Natural killer cell treated with Interleukin-12 subunit alpha and Interleukin-12 subunit beta and Interleukin-15 and Interleukin-18, amount 100 ng/mL, for 72 hours (primary cell): ENCODE results near the gene UXS1. TPM values are rescaled to one million over a fixed set of nuclear protein-coding genes. Genes with fewer than 3 reads are reported as not detected.
A peak's percentile ranks its signal among the peaks of the same experiment; 100 is the strongest.

Source experiments
- ATAC-seq, 2 donors: fragments of 150-1000 bp; cut with Tn5 transposase in 1 of 2; sonication (Bioruptor Pico), chemical (Tn5 transposase) in 1 of 2; 2 replicates each; pipeline ENCODE4 v1.10.0; 2021
- DNase-seq: peaks from one replicate; pipeline ENCODE4 v3.0.0; 2022; ENCODE audit warnings: low spot score
- H3K27ac Mint-ChIP-seq, 2 donors: 1 replicate in 1 of 2; 2 replicates in 1 of 2; pipeline ENCODE4 v1.8.0; 2022; ENCODE audit warnings: mixed read lengths in 2 of 2, mild to moderate bottlenecking in 1 of 2, moderate library complexity in 1 of 2
- H3K27me3 Mint-ChIP-seq, 2 donors: 1 replicate in 1 of 2; 2 replicates in 1 of 2; pipeline ENCODE4 v1.8.0; 2022; ENCODE audit warnings: mixed read lengths in 2 of 2
- H3K36me3 Mint-ChIP-seq: one replicate; pipeline ENCODE4 v1.8.0; 2022; ENCODE audit warnings: mixed read lengths
- H3K4me1 Mint-ChIP-seq, 2 donors: 1 replicate in 1 of 2; 2 replicates in 1 of 2; pipeline ENCODE4 v1.8.0; 2022; ENCODE audit warnings: low read depth in 2 of 2, mixed read lengths in 2 of 2, mild to moderate bottlenecking in 1 of 2
- H3K4me3 Mint-ChIP-seq: one replicate; pipeline ENCODE4 v1.8.0; 2022; ENCODE audit warnings: mixed read lengths
- H3K9me3 Mint-ChIP-seq: 2 replicates; pipeline ENCODE4 v1.8.0; 2022; ENCODE audit warnings: mixed read lengths
- total RNA-seq, 2 donors: library from RNA; stranded (reverse); gene quantifications; one replicate each; pipeline ENCODE4 v1.2.3, GENCODE V29; 2022

The UXS1 gene
- total RNA-seq, 2 donors from 2014 or later, result 104 to 116 TPM

- Mint-ChIP-seq H3K36me3 (no peaks in the 10 kb centered on the region), H3K27me3 (peaks cover 0 to 2% of the 10 kb centered on the region in 2 donors), H3K9me3 (no peaks in the 10 kb centered on the region), H3K4me3 (no peak overlapping the region), H3K27ac (no peak overlapping the region), H3K4me1 (peaks cover 0 to 3% of the 10 kb centered on the region in 2 donors)
- no peak for DNase-seq
- no peak for ATAC-seq
Observed at GRCh38 chr2:106075048-106075447, 119.1 kb downstream of the UXS1 start.

GRCh38 chr2:106073678-106074406 is 120.3 kb downstream of the UXS1 start:
- DNase-seq, result no peak
- Mint-ChIP-seq H3K4me1 (peaks cover 0 to 3% of the 10 kb centered on the region in 2 donors), H3K27ac (no peak overlapping the region)

GRCh38 chr2:106070181-106070580 is 123.9 kb downstream of the UXS1 start:
- Mint-ChIP-seq H3K4me1 (peaks cover 0 to 10% of the 10 kb centered on the region in 2 donors), H3K27ac (no peak overlapping the region), H3K4me3 (no peak overlapping the region), H3K27me3 (peaks cover 23 to 30% of the 10 kb centered on the region in 2 donors), H3K36me3 (no peaks in the 10 kb centered on the region), H3K9me3 (no peaks in the 10 kb centered on the region)
- ATAC-seq (no peak), DNase-seq (no peak)

More at GRCh38 chr2:106073678-106074406, 120.3 kb downstream of the UXS1 start:
- no peak overlapping the region for H3K4me3 Mint-ChIP-seq
- no peaks in the 10 kb centered on the region for H3K36me3 Mint-ChIP-seq
- no peaks in the 10 kb centered on the region for H3K9me3 Mint-ChIP-seq
- H3K27me3 Mint-ChIP-seq, result peaks cover 7 to 14% of the 10 kb centered on the region in 2 donors
- ATAC-seq, result peak in 1 of 2 donors; percentile 43

GRCh38 chr2:106068451-106068850 is 125.7 kb downstream of the UXS1 start:
- ATAC-seq, result no peak
- H3K9me3 Mint-ChIP-seq, result no peaks in the 10 kb centered on the region
- peaks cover 0 to 8% of the 10 kb centered on the region in 2 donors for H3K4me1 Mint-ChIP-seq
- peaks cover 35 to 43% of the 10 kb centered on the region in 2 donors for H3K27me3 Mint-ChIP-seq
- H3K27ac Mint-ChIP-seq, result no peak overlapping the region
- H3K4me3 Mint-ChIP-seq, result no peak overlapping the region
- H3K36me3 Mint-ChIP-seq, result no peaks in the 10 kb centered on the region
- DNase-seq, result no peak

- DNase-seq (no peak), ATAC-seq (peak in 1 of 2 donors; percentile 27)
- Mint-ChIP-seq H3K4me3 (no peak overlapping the region), H3K9me3 (no peaks in the 10 kb centered on the region), H3K36me3 (no peaks in the 10 kb centered on the region), H3K27ac (no peak overlapping the region), H3K27me3 (peaks cover 35 to 43% of the 10 kb centered on the region in 2 donors), H3K4me1 (peaks cover 0 to 7% of the 10 kb centered on the region in 2 donors)
Observed at GRCh38 chr2:106065983-106066820, 127.9 kb downstream of the UXS1 start.

GRCh38 chr2:106065268-106065982 is 128.7 kb downstream of the UXS1 start:
- Mint-ChIP-seq H3K4me1 (peaks cover 0 to 7% of the 10 kb centered on the region in 2 donors), H3K27ac (no peak overlapping the region), H3K27me3 (peaks cover 35 to 43% of the 10 kb centered on the region in 2 donors), H3K36me3 (no peaks in the 10 kb centered on the region), H3K9me3 (peaks cover 2% of the 10 kb centered on the region), H3K4me3 (no peak overlapping the region)
- ATAC-seq (peak; percentile 41 to 50), DNase-seq (no peak)

- H3K4me3 Mint-ChIP-seq, result no peak overlapping the region
- peaks cover 22 to 23% of the 10 kb centered on the region in 2 donors for H3K27me3 Mint-ChIP-seq
- H3K9me3 Mint-ChIP-seq, result peaks cover 2% of the 10 kb centered on the region
- no peaks in the 10 kb centered on the region for H3K36me3 Mint-ChIP-seq
- peaks cover 7 to 10% of the 10 kb centered on the region in 2 donors for H3K4me1 Mint-ChIP-seq
- no peak overlapping the region for H3K27ac Mint-ChIP-seq
- ATAC-seq (no peak), DNase-seq (no peak)
Observed at GRCh38 chr2:106063181-106063580, 130.9 kb downstream of the UXS1 start.

GRCh38 chr2:106062627-106063026 is 131.5 kb downstream of the UXS1 start:
- Mint-ChIP-seq H3K36me3 (no peaks in the 10 kb centered on the region), H3K27me3 (peaks cover 20 to 21% of the 10 kb centered on the region in 2 donors), H3K4me3 (no peak overlapping the region), H3K4me1 (peaks cover 7 to 10% of the 10 kb centered on the region in 2 donors), H3K27ac (no peak overlapping the region), H3K9me3 (peaks cover 2% of the 10 kb centered on the region)
- DNase-seq (no peak), ATAC-seq (no peak)

- H3K27ac Mint-ChIP-seq, result no peak overlapping the region
- ATAC-seq (no peak), DNase-seq (no peak)
- peaks cover 2% of the 10 kb centered on the region for H3K9me3 Mint-ChIP-seq
- no peak overlapping the region for H3K4me3 Mint-ChIP-seq
- H3K4me1 Mint-ChIP-seq, result peaks cover 7 to 15% of the 10 kb centered on the region in 2 donors
- peaks cover 20 to 21% of the 10 kb centered on the region in 2 donors for H3K27me3 Mint-ChIP-seq
- no peaks in the 10 kb centered on the region for H3K36me3 Mint-ChIP-seq
Observed at GRCh38 chr2:106061611-106062349, 132.3 kb downstream of the UXS1 start.

- Mint-ChIP-seq H3K36me3 (no peaks in the 10 kb centered on the region), H3K4me3 (no peak overlapping the region), H3K9me3 (peaks cover 2% of the 10 kb centered on the region), H3K27me3 (peaks cover 7 to 8% of the 10 kb centered on the region in 2 donors), H3K27ac (no peak overlapping the region), H3K4me1 (peaks cover 3 to 15% of the 10 kb centered on the region in 2 donors)
- no peak for DNase-seq
- ATAC-seq, result no peak
Observed at GRCh38 chr2:106059416-106060065, 134.6 kb downstream of the UXS1 start.

GRCh38 chr2:106058469-106059137 is 135.5 kb downstream of the UXS1 start:
- ATAC-seq (peak in 1 of 2 donors; percentile 44), DNase-seq (no peak)
- H3K4me1 Mint-ChIP-seq, result peaks cover 4 to 21% of the 10 kb centered on the region in 2 donors
- no peak overlapping the region for H3K27ac Mint-ChIP-seq
- H3K27me3 Mint-ChIP-seq, result no peaks in the 10 kb centered on the region
- peaks cover 2% of the 10 kb centered on the region for H3K9me3 Mint-ChIP-seq
- no peak overlapping the region for H3K4me3 Mint-ChIP-seq
- no peaks in the 10 kb centered on the region for H3K36me3 Mint-ChIP-seq

- no peaks in the 10 kb centered on the region for H3K27me3 Mint-ChIP-seq
- H3K36me3 Mint-ChIP-seq, result no peaks in the 10 kb centered on the region
- peaks cover 2% of the 10 kb centered on the region for H3K9me3 Mint-ChIP-seq
- no peak overlapping the region for H3K27ac Mint-ChIP-seq
- peaks cover 13 to 27% of the 10 kb centered on the region in 2 donors for H3K4me1 Mint-ChIP-seq
- H3K4me3 Mint-ChIP-seq, result no peak overlapping the region
- ATAC-seq (peak in 1 of 2 donors; percentile 56), DNase-seq (no peak)
Observed at GRCh38 chr2:106057206-106057605, 136.9 kb downstream of the UXS1 start.
